CD8-positive, alpha-beta memory T cell (primary cell): ENCODE data around the gene KLHL29. TPM values are rescaled to one million over a fixed set of nuclear protein-coding genes. Genes with fewer than 3 reads are reported as not detected.

Source experiments
- CTCF ChIA-PET: fragments of 350-600 bp; sonication (Branson Sonifier 250); formaldehyde crosslinking; loops from one replicate; lab custom pipeline; 2021; ENCODE audit warnings: antibody characterized with exemption; lab: Charles Lee
- POLR2A ChIA-PET: fragments of 350-600 bp; sonication (Branson Sonifier 250); formaldehyde crosslinking; loops from one replicate; lab custom pipeline; 2021; ENCODE audit warnings: antibody characterized with exemption; lab: Charles Lee
- DNase-seq, 5 donors: peaks; one replicate each; pipeline versions ENCODE4 v3.0.0 to v3.0.0-alpha.2; 2020 to 2022; ENCODE audit warnings: mixed read lengths in 1 of 5
- H3K27ac ChIP-seq: one replicate; pipeline ENCODE4 v1.7.0; 2013; ENCODE audit warnings: low read depth, mild to moderate bottlenecking, low read length, moderate library complexity
- H3K27me3 ChIP-seq: 2 replicates; pipeline ENCODE4 v1.7.0; 2013; ENCODE audit warnings: low read length, mild to moderate bottlenecking; ENCODE audit not compliant: insufficient read depth, poor library complexity, severe bottlenecking
- H3K36me3 ChIP-seq: 2 replicates; pipeline ENCODE4 v1.7.0; 2013; ENCODE audit warnings: mild to moderate bottlenecking, low read length, moderate library complexity; ENCODE audit not compliant: insufficient read depth
- H3K4me1 ChIP-seq: 2 replicates; pipeline ENCODE4 v1.7.0; 2013; ENCODE audit warnings: mild to moderate bottlenecking, low read length, moderate library complexity; ENCODE audit not compliant: insufficient read depth
- H3K4me3 ChIP-seq: 2 replicates; pipeline ENCODE4 v1.7.0; 2013; ENCODE audit warnings: mild to moderate bottlenecking, low read length
- H3K9me3 ChIP-seq: 2 replicates; pipeline ENCODE4 v1.7.0; 2013; ENCODE audit warnings: mild to moderate bottlenecking, low read length
- H3K27ac Mint-ChIP-seq, 8 donors: one replicate each; pipeline ENCODE4 v1.8.0; 2020 to 2021; ENCODE audit warnings: mixed read lengths in 8 of 8, mild to moderate bottlenecking in 6 of 8, inconsistent platforms in 3 of 8, moderate library complexity in 3 of 8
- H3K27me3 Mint-ChIP-seq, 2 donors: one replicate each; pipeline ENCODE4 v1.8.0; 2020 to 2021; ENCODE audit warnings: mixed read lengths in 2 of 2, mild to moderate bottlenecking in 1 of 2, moderate library complexity in 1 of 2
- H3K36me3 Mint-ChIP-seq, 3 donors: one replicate each; pipeline ENCODE4 v1.8.0; 2020 to 2021; ENCODE audit warnings: mixed read lengths in 3 of 3, inconsistent platforms in 1 of 3, mild to moderate bottlenecking in 1 of 3
- H3K4me1 Mint-ChIP-seq, 3 donors: one replicate each; pipeline ENCODE4 v1.8.0; 2020 to 2021; ENCODE audit warnings: mixed read lengths in 3 of 3, inconsistent platforms in 1 of 3, mild to moderate bottlenecking in 1 of 3
- H3K4me3 Mint-ChIP-seq, 7 donors: one replicate each; pipeline ENCODE4 v1.8.0; 2020 to 2021; ENCODE audit warnings: mixed read lengths in 7 of 7, mild to moderate bottlenecking in 6 of 7, moderate library complexity in 4 of 7, inconsistent platforms in 2 of 7
- H3K9me3 Mint-ChIP-seq, 5 donors: one replicate each; pipeline ENCODE4 v1.8.0; 2020 to 2022; ENCODE audit warnings: mixed read lengths in 5 of 5, mild to moderate bottlenecking in 3 of 5, moderate library complexity in 2 of 5, inconsistent platforms in 1 of 5
- polyA plus RNA-seq: library from polyadenylated mRNA; unstranded; fragments of 300-500 nt; fragmentation: Illumina TruSeq; gene quantifications from one replicate; pipeline ENCODE4 v1.2.3, GENCODE V29; 2021
- total RNA-seq, 2 experiments: library from RNA; stranded (reverse); gene quantifications; one replicate each; pipeline ENCODE4 v1.2.3, GENCODE V29; 2021

The KLHL29 gene
- total and polyA plus RNA-seq, 3 experiments from 2014 or later: 0.11 to 0.21 (median 0.13) TPM

- ChIA-PET CTCF (no interaction called here), POLR2A (no interaction called here)
- Histone ChIP-seq H3K4me1 (peaks cover 13% of the 10 kb centered on the region), H3K36me3 (no peaks in the 10 kb centered on the region), H3K4me3 (no peak overlapping the region), H3K27ac (no peak overlapping the region), H3K27me3 (no peaks in the 10 kb centered on the region), H3K9me3 (no peaks in the 10 kb centered on the region)
- peaks cover 3 to 29% of the 10 kb centered on the region in 2 donors for H3K27me3 Mint-ChIP-seq
- H3K27ac Mint-ChIP-seq: no peak overlapping the region
- peaks cover 0 to 7% (median 0%) of the 10 kb centered on the region in 3 donors for H3K4me1 Mint-ChIP-seq
- H3K9me3 Mint-ChIP-seq: peaks cover 0 to 2% (median 0%) of the 10 kb centered on the region in 5 donors
- H3K4me3 Mint-ChIP-seq: no peak overlapping the region
- no peak for DNase-seq
- no peaks in the 10 kb centered on the region for H3K36me3 Mint-ChIP-seq
Measured at GRCh38 chr2:23459032-23459431, 74.1 kb downstream of the KLHL29 start.

- Histone ChIP-seq H3K36me3 (no peaks in the 10 kb centered on the region), H3K4me3 (no peak overlapping the region), H3K4me1 (peaks cover 11% of the 10 kb centered on the region), H3K27me3 (no peaks in the 10 kb centered on the region), H3K9me3 (no peaks in the 10 kb centered on the region), H3K27ac (no peak overlapping the region)
- peaks cover 3 to 26% of the 10 kb centered on the region in 2 donors for H3K27me3 Mint-ChIP-seq
- no peak overlapping the region for H3K27ac Mint-ChIP-seq
- ChIA-PET CTCF (no interaction called here), POLR2A (no interaction called here)
- no peaks in the 10 kb centered on the region for H3K36me3 Mint-ChIP-seq
- H3K9me3 Mint-ChIP-seq: peaks cover 0 to 2% (median 0%) of the 10 kb centered on the region in 5 donors
- DNase-seq: no peak
- H3K4me3 Mint-ChIP-seq: no peak overlapping the region
- no peaks in the 10 kb centered on the region for H3K4me1 Mint-ChIP-seq
Measured at GRCh38 chr2:23460228-23460627, 75.2 kb downstream of the KLHL29 start.

GRCh38 chr2:23460993-23461392 is 76.0 kb downstream of the KLHL29 start:
- Mint-ChIP-seq H3K4me1 (no peaks in the 10 kb centered on the region), H3K27ac (no peak overlapping the region)
- POLR2A ChIA-PET: no interaction called here

GRCh38 chr2:23464156-23464555 is 79.2 kb downstream of the KLHL29 start:
- Histone ChIP-seq H3K27ac (no peak overlapping the region), H3K9me3 (no peaks in the 10 kb centered on the region), H3K4me3 (no peak overlapping the region), H3K4me1 (peaks cover 5% of the 10 kb centered on the region), H3K27me3 (no peaks in the 10 kb centered on the region), H3K36me3 (no peaks in the 10 kb centered on the region)
- H3K4me3 Mint-ChIP-seq: no peak overlapping the region
- H3K36me3 Mint-ChIP-seq: no peaks in the 10 kb centered on the region
- H3K27ac Mint-ChIP-seq: no peak overlapping the region
- CTCF ChIA-PET: no interaction called here
- DNase-seq: no peak
- H3K4me1 Mint-ChIP-seq: no peaks in the 10 kb centered on the region
- H3K9me3 Mint-ChIP-seq: no peaks in the 10 kb centered on the region
- peaks cover 7 to 50% of the 10 kb centered on the region in 2 donors for H3K27me3 Mint-ChIP-seq
- POLR2A ChIA-PET: no interaction called here

More at GRCh38 chr2:23460993-23461392, 76.0 kb downstream of the KLHL29 start:
- Histone ChIP-seq H3K27me3 (no peaks in the 10 kb centered on the region), H3K27ac (no peak overlapping the region), H3K4me1 (peaks cover 11% of the 10 kb centered on the region), H3K4me3 (no peak overlapping the region), H3K9me3 (no peaks in the 10 kb centered on the region), H3K36me3 (no peaks in the 10 kb centered on the region)
- H3K27me3 Mint-ChIP-seq: peaks cover 3 to 27% of the 10 kb centered on the region in 2 donors
- DNase-seq: no peak
- H3K9me3 Mint-ChIP-seq: peaks cover 0 to 2% (median 0%) of the 10 kb centered on the region in 5 donors
- no peaks in the 10 kb centered on the region for H3K36me3 Mint-ChIP-seq
- no peak overlapping the region for H3K4me3 Mint-ChIP-seq
- CTCF ChIA-PET: no interaction called here

- Histone ChIP-seq H3K27me3 (no peaks in the 10 kb centered on the region), H3K9me3 (no peaks in the 10 kb centered on the region), H3K4me3 (no peak overlapping the region), H3K4me1 (no peaks in the 10 kb centered on the region), H3K36me3 (no peaks in the 10 kb centered on the region), H3K27ac (no peak overlapping the region)
- Mint-ChIP-seq H3K36me3 (no peaks in the 10 kb centered on the region), H3K4me3 (no peak overlapping the region), H3K4me1 (no peaks in the 10 kb centered on the region), H3K27ac (no peak overlapping the region), H3K9me3 (no peaks in the 10 kb centered on the region), H3K27me3 (peaks cover 10 to 57% of the 10 kb centered on the region in 2 donors)
- POLR2A ChIA-PET: no interaction called here
- CTCF ChIA-PET: no interaction called here
- DNase-seq: no peak
Measured at GRCh38 chr2:23464905-23465537, 80.0 kb downstream of the KLHL29 start.

GRCh38 chr2:23465936-23466335 is 81.0 kb downstream of the KLHL29 start:
- ChIA-PET CTCF (no interaction called here), POLR2A (no interaction called here)
- Histone ChIP-seq H3K9me3 (no peaks in the 10 kb centered on the region), H3K4me1 (no peaks in the 10 kb centered on the region), H3K27ac (no peak overlapping the region), H3K36me3 (no peaks in the 10 kb centered on the region), H3K27me3 (no peaks in the 10 kb centered on the region), H3K4me3 (no peak overlapping the region)
- no peaks in the 10 kb centered on the region for H3K36me3 Mint-ChIP-seq
- no peak for DNase-seq
- H3K4me3 Mint-ChIP-seq: no peak overlapping the region
- no peak overlapping the region for H3K27ac Mint-ChIP-seq
- H3K9me3 Mint-ChIP-seq: no peaks in the 10 kb centered on the region
- no peaks in the 10 kb centered on the region for H3K4me1 Mint-ChIP-seq
- H3K27me3 Mint-ChIP-seq: peaks cover 10 to 59% of the 10 kb centered on the region in 2 donors

GRCh38 chr2:23467618-23468017 is 82.6 kb downstream of the KLHL29 start:
- H3K27me3 ChIP-seq: no peaks in the 10 kb centered on the region
- Mint-ChIP-seq H3K27ac (no peak overlapping the region), H3K4me1 (no peaks in the 10 kb centered on the region), H3K36me3 (no peaks in the 10 kb centered on the region), H3K4me3 (no peak overlapping the region), H3K27me3 (peaks cover 13 to 64% of the 10 kb centered on the region in 2 donors), H3K9me3 (no peaks in the 10 kb centered on the region)
- H3K36me3 ChIP-seq: no peaks in the 10 kb centered on the region
- POLR2A ChIA-PET: no interaction called here
- DNase-seq: no peak
- CTCF ChIA-PET: no interaction called here
- H3K27ac ChIP-seq: no peak overlapping the region
- no peak overlapping the region for H3K4me3 ChIP-seq
- no peaks in the 10 kb centered on the region for H3K4me1 ChIP-seq
- H3K9me3 ChIP-seq: no peaks in the 10 kb centered on the region

- no peaks in the 10 kb centered on the region for H3K4me1 ChIP-seq
- H3K36me3 ChIP-seq: no peaks in the 10 kb centered on the region
- H3K27ac Mint-ChIP-seq: no peak overlapping the region
- POLR2A ChIA-PET: no interaction called here
- H3K9me3 Mint-ChIP-seq: no peaks in the 10 kb centered on the region
- DNase-seq: no peak
- no peaks in the 10 kb centered on the region for H3K36me3 Mint-ChIP-seq
- H3K27ac ChIP-seq: no peak overlapping the region
- no peaks in the 10 kb centered on the region for H3K4me1 Mint-ChIP-seq
- no peaks in the 10 kb centered on the region for H3K27me3 ChIP-seq
- H3K9me3 ChIP-seq: no peaks in the 10 kb centered on the region
- H3K27me3 Mint-ChIP-seq: peaks cover 13 to 65% of the 10 kb centered on the region in 2 donors
- H3K4me3 Mint-ChIP-seq: no peak overlapping the region
- CTCF ChIA-PET: no interaction called here
- H3K4me3 ChIP-seq: no peak overlapping the region
Measured at GRCh38 chr2:23468474-23469141, 83.6 kb downstream of the KLHL29 start.
